Measurements from ENCODE around the gene ABL2.
"Not testable (repeated sequence)": the region's sequence is repeated elsewhere in the genome, so short reads cannot be mapped to it uniquely, and the experiment has no call there.

Gene ABL2

DNA sequence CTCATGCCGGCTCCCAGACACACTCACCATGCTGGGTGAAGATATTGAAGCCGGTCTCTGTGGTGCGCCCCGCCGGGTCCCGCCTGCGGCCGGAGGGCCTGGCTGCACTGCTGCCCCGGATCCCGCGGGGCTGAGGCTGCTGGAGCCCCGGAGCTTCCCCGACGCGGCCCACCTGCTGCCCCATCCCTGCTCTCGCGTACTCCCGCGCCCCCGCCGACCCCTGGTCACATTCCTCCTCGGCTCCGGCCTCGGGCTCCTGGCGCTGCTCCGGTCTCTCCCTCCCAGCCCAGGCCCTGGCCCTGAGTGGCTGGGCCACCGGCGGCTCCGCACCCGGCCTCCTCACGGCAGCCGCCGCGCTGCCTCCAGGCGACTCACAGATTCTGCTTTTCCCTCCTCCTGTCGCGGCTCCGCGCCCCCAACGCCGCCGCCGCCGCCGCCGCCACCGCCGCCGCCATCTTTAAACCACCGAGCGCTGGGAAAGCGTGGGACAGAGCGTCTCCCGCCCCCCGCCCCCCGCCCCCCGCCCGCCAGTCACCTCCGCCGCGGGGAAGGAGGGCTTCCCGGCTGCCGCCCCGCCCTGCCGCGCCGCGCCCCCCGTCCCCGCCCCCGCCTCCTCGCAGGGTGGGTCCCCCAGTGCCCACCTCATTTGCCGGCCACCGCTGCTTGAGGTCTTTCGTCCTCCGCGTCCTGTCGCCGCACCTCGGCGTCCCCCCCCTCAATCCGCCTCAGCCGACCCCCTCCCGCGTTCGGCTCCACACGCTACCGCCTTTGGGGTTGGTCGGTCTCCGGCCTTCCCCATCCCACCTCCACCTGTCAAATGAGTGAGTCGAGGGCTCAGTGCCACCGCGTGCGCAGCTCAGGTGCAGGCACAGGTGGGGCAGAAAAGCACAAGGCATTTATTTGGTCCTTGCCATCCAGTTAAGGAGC lies at the start of gene ABL2:
TSS of gene ABL2 (minus strand) at position 464 of the 927 bp plus-strand sequence. CDS start at position 184, 280 bp downstream.
- Histone ChIP-seq H3K4me1 (ENCODE audit: control insufficient read depth, insufficient read depth, low read length) (peaks cover 4% of the 10 kb centered on the region), H3K4me3 (ENCODE audit: low read depth, low read length) (peak within 1 kb of the TSS; percentile 67), H3K9me3 (ENCODE audit: control insufficient read depth, insufficient read depth, low read length) (no peaks in the 10 kb centered on the region), H3K27me3 (ENCODE audit: control insufficient read depth, insufficient read depth, low read length) (peaks cover 6% of the 10 kb centered on the region), H3K36me3 (ENCODE audit: control insufficient read depth, insufficient read depth, low read length) (no peaks in the 10 kb centered on the region), H3K9ac (ENCODE audit: low read depth, low read length) (peak within 1 kb of the TSS; percentile 54)

DNA sequence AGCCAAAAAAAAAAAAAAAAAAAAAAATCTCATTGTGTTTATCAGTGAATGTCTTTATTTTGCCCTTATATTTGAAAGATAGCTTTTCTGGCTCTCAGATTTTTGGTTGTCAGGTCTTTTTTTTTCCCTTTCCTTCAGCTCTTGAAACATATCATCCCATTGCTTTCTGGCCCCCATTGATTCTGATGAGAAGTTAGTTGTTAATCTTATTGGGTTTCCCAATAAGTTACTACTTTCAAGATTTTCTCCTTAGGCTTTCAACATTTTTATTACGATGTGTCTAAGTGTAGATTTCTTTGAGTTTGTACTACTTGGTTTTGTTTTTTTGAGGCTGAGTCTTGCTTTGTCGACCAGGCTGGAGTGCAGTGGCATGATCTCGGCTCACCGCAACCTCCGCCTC lies 49.4 kb upstream of the ABL2 start:
- Histone ChIP-seq H3K9ac (ENCODE audit: low read depth, low read length) (no peak overlapping the region), H3K4me3 (ENCODE audit: low read depth, low read length) (no peak overlapping the region), H3K27me3 (ENCODE audit: control insufficient read depth, insufficient read depth, low read length) (no peaks in the 10 kb centered on the region), H3K9me3 (ENCODE audit: control insufficient read depth, insufficient read depth, low read length) (no peaks in the 10 kb centered on the region), H3K36me3 (ENCODE audit: control insufficient read depth, insufficient read depth, low read length) (no peaks in the 10 kb centered on the region), H3K4me1 (ENCODE audit: control insufficient read depth, insufficient read depth, low read length) (no peaks in the 10 kb centered on the region)

DNA sequence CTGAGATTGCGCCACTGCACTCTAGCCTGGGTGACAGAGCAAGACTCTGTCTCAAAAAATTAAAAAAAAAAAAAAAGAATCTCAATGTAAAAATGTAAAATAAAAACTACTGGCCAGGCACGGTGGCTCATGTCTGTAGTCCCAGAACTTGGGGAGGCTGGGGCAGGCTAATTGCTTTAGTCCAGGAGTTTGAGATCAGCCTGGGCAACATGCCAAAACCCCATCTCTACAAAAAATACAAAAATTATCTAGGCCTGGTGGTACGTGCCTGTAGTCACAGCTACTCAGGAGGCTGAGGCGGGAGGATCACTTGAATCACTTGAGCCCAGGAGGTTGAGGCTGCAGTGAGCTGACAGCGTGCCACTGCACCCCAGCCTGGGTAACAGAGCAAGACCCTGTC lies 44.9 kb upstream of the ABL2 start:
- not testable (repeated sequence) for H3K9ac ChIP-seq (ENCODE audit: low read depth, low read length); H3K4me3 ChIP-seq (ENCODE audit: low read depth, low read length); H3K9me3 ChIP-seq (ENCODE audit: control insufficient read depth, insufficient read depth, low read length); H3K27me3 ChIP-seq (ENCODE audit: control insufficient read depth, insufficient read depth, low read length); H3K36me3 ChIP-seq (ENCODE audit: control insufficient read depth, insufficient read depth, low read length); H3K4me1 ChIP-seq (ENCODE audit: control insufficient read depth, insufficient read depth, low read length)

DNA sequence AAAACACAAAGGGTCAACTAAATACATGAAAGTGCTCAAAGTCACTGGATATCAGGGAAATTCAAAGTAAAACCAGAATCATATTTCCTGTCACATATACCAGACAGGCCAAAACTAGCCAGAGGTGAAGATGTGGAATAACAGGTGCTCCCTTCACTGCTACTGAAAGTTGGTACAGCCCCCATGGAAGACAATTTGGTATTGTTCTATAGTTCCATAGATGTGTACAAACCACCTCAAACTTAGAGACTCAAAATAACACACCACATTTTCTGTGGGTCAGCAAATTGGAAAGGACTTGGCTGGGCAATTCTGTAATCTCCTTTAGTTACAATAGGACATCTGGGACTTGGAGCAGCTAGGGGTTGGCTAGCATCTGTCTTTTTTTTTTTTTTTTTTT lies 39.6 kb upstream of the ABL2 start:
- no peak overlapping the region for H3K4me3 ChIP-seq (ENCODE audit: low read depth, low read length)
- H3K36me3 ChIP-seq (ENCODE audit: control insufficient read depth, insufficient read depth, low read length): no peaks in the 10 kb centered on the region
- no peak overlapping the region for H3K9ac ChIP-seq (ENCODE audit: low read depth, low read length)
- H3K4me1 ChIP-seq (ENCODE audit: control insufficient read depth, insufficient read depth, low read length): no peaks in the 10 kb centered on the region
- no peaks in the 10 kb centered on the region for H3K9me3 ChIP-seq (ENCODE audit: control insufficient read depth, insufficient read depth, low read length)
- no peaks in the 10 kb centered on the region for H3K27me3 ChIP-seq (ENCODE audit: control insufficient read depth, insufficient read depth, low read length)

DNA sequence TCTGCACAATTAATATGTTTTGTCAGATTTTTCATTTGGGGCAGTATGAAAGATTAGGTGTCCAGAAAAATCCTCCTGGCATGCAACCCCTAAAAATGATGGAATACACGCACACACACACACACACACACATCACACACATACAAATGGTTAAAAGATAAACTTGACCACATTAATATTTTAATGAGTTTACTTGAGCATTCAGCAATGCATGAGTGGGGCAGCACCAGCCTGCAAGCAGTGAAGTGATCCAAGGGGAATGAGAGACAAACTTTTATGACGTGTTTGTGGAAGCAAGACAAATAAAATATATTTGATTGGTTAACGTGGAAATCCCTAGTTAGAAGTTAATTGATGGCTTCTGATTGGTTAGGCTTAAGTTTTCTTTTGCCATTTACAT lies 35.0 kb upstream of the ABL2 start:
- Histone ChIP-seq H3K27me3 (ENCODE audit: control insufficient read depth, insufficient read depth, low read length) (no peaks in the 10 kb centered on the region), H3K9ac (ENCODE audit: low read depth, low read length) (no peak overlapping the region), H3K4me1 (ENCODE audit: control insufficient read depth, insufficient read depth, low read length) (no peaks in the 10 kb centered on the region), H3K9me3 (ENCODE audit: control insufficient read depth, insufficient read depth, low read length) (no peaks in the 10 kb centered on the region), H3K4me3 (ENCODE audit: low read depth, low read length) (no peak overlapping the region), H3K36me3 (ENCODE audit: control insufficient read depth, insufficient read depth, low read length) (no peaks in the 10 kb centered on the region)

DNA sequence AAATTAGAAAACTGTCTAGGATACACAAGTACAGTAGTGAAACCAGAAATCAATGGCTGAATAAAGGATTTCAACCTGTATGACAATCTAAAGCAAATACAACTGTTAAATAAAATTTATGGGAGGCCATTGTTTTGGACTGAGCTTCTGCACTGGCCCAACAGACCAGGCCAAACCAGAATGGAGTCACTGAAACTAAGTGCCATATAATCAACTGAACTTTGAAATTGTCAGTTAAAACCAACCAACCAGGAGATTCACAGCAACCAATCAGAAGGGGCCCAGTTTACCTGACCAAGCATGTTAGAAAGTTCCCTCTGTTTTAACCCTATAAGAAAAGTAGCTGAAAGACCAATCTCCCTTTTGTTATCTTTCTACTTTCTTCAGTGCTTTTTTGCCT lies 33.6 kb upstream of the ABL2 start:
- H3K27me3 ChIP-seq (ENCODE audit: control insufficient read depth, insufficient read depth, low read length): no peaks in the 10 kb centered on the region
- H3K9me3 ChIP-seq (ENCODE audit: control insufficient read depth, insufficient read depth, low read length): no peaks in the 10 kb centered on the region
- no peaks in the 10 kb centered on the region for H3K4me1 ChIP-seq (ENCODE audit: control insufficient read depth, insufficient read depth, low read length)
- H3K9ac ChIP-seq (ENCODE audit: low read depth, low read length): no peak overlapping the region
- H3K4me3 ChIP-seq (ENCODE audit: low read depth, low read length): no peak overlapping the region
- H3K36me3 ChIP-seq (ENCODE audit: control insufficient read depth, insufficient read depth, low read length): no peaks in the 10 kb centered on the region

DNA sequence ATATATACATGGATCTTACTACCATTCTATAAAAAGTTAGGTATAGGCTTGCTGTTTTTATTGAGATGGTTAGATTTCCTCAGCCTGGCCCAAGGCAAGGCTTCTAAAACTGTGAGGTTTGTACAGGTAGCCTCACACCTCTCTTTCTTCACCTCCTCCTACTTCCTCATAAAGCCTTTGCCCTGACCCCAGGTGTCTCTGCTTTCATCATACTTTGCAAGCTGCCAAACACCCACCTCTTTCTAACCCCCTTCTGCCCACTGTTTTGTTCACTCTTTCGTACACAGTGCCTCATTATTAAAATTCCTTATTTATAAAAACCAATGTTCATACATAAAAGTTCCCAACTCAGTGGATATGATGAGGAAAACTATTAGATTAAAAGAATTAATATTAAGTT lies 32.7 kb upstream of the ABL2 start:
- no peaks in the 10 kb centered on the region for H3K9me3 ChIP-seq (ENCODE audit: control insufficient read depth, insufficient read depth, low read length)
- H3K9ac ChIP-seq (ENCODE audit: low read depth, low read length): no peak overlapping the region
- no peaks in the 10 kb centered on the region for H3K36me3 ChIP-seq (ENCODE audit: control insufficient read depth, insufficient read depth, low read length)

DNA sequence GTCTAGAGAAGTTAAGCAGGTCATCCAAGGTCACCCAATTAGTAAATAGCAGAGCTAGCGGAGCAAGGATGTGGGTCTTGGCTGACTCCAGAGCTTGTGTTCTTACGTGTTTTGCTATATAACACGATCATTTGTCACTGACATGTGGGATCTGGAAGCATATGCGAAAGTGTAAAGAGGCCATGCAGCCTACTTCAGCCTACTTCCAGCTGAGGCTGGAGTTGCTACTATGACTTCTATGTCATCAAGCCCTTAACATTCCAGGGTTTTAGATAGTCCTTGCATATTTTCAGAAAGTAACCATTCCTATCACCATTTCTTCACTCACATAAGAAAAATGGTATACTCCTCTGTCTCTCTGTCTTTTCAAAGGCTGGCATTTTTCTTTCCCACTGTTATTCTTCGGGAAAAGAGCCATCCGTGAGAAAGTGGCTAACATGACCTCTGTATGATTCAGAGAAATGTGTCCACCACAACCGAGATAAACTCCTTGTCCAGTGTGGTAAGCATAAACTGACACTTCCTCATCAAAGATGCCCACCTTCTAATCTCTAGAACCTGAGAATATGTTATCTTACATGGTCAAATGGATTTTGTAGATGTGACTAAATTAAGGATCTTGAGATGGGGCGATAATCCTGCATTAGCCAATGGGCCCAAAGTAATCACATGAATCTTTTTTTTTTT lies 24.0 kb upstream of the ABL2 start:
- H3K27me3 ChIP-seq (ENCODE audit: control insufficient read depth, insufficient read depth, low read length): no peaks in the 10 kb centered on the region
- no peaks in the 10 kb centered on the region for H3K4me1 ChIP-seq (ENCODE audit: control insufficient read depth, insufficient read depth, low read length)
- no peak overlapping the region for H3K4me3 ChIP-seq (ENCODE audit: low read depth, low read length)
- H3K9ac ChIP-seq (ENCODE audit: low read depth, low read length): no peak overlapping the region
- no peaks in the 10 kb centered on the region for H3K9me3 ChIP-seq (ENCODE audit: control insufficient read depth, insufficient read depth, low read length)
- H3K36me3 ChIP-seq (ENCODE audit: control insufficient read depth, insufficient read depth, low read length): no peaks in the 10 kb centered on the region

More for the DNA sequence above, 32.7 kb upstream of the ABL2 start:
- Histone ChIP-seq H3K4me1 (ENCODE audit: control insufficient read depth, insufficient read depth, low read length) (no peaks in the 10 kb centered on the region), H3K27me3 (ENCODE audit: control insufficient read depth, insufficient read depth, low read length) (no peaks in the 10 kb centered on the region), H3K4me3 (ENCODE audit: low read depth, low read length) (no peak overlapping the region)

DNA sequence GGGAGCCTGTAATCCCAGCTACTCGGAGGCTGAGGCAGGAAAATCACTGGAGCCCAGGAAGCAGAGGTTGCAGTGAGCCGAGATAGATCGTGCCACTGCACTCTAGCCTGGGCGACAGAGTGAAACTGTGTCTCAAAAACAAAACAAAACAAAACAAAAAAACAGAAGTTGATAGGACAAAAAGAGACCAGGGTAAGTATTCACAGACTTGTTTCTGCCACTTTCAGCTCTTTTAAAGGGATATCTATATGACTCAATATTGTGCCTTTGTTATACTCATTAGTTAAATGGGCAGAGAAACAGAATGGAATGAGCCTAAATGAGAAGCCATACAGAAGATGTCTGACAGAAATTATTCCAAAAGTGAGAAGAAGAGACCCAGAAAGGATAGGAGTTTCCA lies 23.1 kb upstream of the ABL2 start:
- no peaks in the 10 kb centered on the region for H3K36me3 ChIP-seq (ENCODE audit: control insufficient read depth, insufficient read depth, low read length)
- no peaks in the 10 kb centered on the region for H3K4me1 ChIP-seq (ENCODE audit: control insufficient read depth, insufficient read depth, low read length)
- H3K4me3 ChIP-seq (ENCODE audit: low read depth, low read length): no peak overlapping the region
- H3K9ac ChIP-seq (ENCODE audit: low read depth, low read length): no peak overlapping the region
- no peaks in the 10 kb centered on the region for H3K9me3 ChIP-seq (ENCODE audit: control insufficient read depth, insufficient read depth, low read length)
- H3K27me3 ChIP-seq (ENCODE audit: control insufficient read depth, insufficient read depth, low read length): no peaks in the 10 kb centered on the region

DNA sequence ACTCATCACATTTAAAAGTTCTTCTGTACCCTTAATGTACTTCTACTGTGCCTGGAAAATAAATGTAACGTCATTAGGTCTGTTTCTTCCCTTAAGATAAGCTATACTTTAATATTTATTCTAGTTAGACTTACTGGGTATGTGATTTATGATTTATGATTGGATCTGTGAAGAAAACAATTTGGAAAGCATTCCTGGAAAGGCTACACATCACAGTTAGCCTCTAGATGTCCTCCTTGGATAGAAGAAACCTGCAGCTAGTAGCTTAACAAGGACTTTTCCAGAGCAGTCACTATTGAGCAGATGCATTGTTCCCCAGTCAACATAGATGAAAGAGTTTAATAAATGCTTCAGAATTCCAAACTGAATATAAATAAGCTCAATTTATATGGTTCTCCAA lies 22.2 kb upstream of the ABL2 start:
- H3K4me1 ChIP-seq (ENCODE audit: control insufficient read depth, insufficient read depth, low read length): no peaks in the 10 kb centered on the region
- no peak overlapping the region for H3K4me3 ChIP-seq (ENCODE audit: low read depth, low read length)
- H3K27me3 ChIP-seq (ENCODE audit: control insufficient read depth, insufficient read depth, low read length): no peaks in the 10 kb centered on the region
- H3K9ac ChIP-seq (ENCODE audit: low read depth, low read length): no peak overlapping the region
- no peaks in the 10 kb centered on the region for H3K36me3 ChIP-seq (ENCODE audit: control insufficient read depth, insufficient read depth, low read length)
- no peaks in the 10 kb centered on the region for H3K9me3 ChIP-seq (ENCODE audit: control insufficient read depth, insufficient read depth, low read length)

DNA sequence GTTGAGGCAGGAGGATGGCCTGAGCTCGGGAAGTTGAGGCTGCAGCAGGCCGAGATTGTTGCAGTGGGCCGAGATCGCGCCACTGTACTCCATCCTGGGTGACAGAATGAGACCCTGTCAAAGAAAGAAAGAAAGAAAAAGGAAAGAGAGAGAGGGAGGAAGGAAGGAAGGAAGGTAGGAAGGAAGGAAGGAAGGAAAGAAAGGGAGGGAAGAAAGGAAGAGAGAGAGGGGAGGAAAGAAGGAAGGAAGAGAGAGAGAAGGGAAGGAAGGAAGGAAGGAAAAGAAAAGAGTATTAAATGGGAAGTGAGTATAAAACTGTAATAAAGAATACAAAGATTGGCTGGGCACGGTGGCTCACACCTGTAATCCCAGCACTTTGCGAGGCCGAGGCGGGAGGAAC lies 18.4 kb upstream of the ABL2 start:
- H3K9me3 ChIP-seq (ENCODE audit: control insufficient read depth, insufficient read depth, low read length): no peaks in the 10 kb centered on the region
- H3K4me3 ChIP-seq (ENCODE audit: low read depth, low read length): no peak overlapping the region
- H3K36me3 ChIP-seq (ENCODE audit: control insufficient read depth, insufficient read depth, low read length): no peaks in the 10 kb centered on the region
- no peaks in the 10 kb centered on the region for H3K27me3 ChIP-seq (ENCODE audit: control insufficient read depth, insufficient read depth, low read length)
- no peaks in the 10 kb centered on the region for H3K4me1 ChIP-seq (ENCODE audit: control insufficient read depth, insufficient read depth, low read length)
- H3K9ac ChIP-seq (ENCODE audit: low read depth, low read length): no peak overlapping the region

DNA sequence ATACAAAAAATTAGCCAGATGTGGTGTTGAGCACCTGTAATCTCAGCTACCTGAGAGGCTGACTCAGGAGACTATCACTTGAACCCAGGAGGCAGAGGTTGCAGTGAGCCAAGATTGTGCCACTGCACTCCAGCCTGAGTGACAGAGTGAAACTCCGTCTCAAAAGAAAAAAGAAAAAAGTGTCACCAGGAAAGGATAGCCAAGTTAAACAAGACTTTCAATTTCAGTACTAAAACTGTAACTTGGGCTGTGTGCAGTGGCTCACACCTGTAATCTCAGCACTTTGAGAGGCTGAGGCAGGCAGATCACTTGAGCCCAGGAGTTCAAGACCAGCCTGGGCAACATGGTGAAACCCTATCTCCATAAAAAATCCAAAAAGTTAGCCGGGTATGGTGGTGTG lies 15.9 kb upstream of the ABL2 start:
- H3K36me3 ChIP-seq (ENCODE audit: control insufficient read depth, insufficient read depth, low read length); H3K4me1 ChIP-seq (ENCODE audit: control insufficient read depth, insufficient read depth, low read length); H3K9ac ChIP-seq (ENCODE audit: low read depth, low read length); H3K9me3 ChIP-seq (ENCODE audit: control insufficient read depth, insufficient read depth, low read length); H3K4me3 ChIP-seq (ENCODE audit: low read depth, low read length); H3K27me3 ChIP-seq (ENCODE audit: control insufficient read depth, insufficient read depth, low read length): not testable (repeated sequence)

All from iPS-15b (cell line).